NT2/D1 (cell line): ENCODE measurements around the gene EXOC3L4.

Experiments used
- SUZ12 ChIP-seq: IDR thresholded peaks from 2 replicates; pipeline ENCODE4 v1.6.1; 2011; ENCODE audit not compliant: insufficient read length, insufficient read depth; ENCODE audit errors: extremely low read depth
- YY1 ChIP-seq: IDR thresholded peaks from 2 replicates; pipeline ENCODE4 v1.6.1; 2011; ENCODE audit not compliant: insufficient read length, insufficient read depth
- ZNF274 ChIP-seq: IDR thresholded peaks from 2 replicates; pipeline ENCODE4 v1.6.1; 2011; ENCODE audit warnings: mild to moderate bottlenecking, low read depth, low read length

- no peak for TF ChIP-seq YY1
- TF ChIP-seq ZNF274 = no peak
- TF ChIP-seq SUZ12 = no peak
These were observed 16.8 kb downstream of the EXOC3L4 start for GRCh38 chr14:103111232-103111868.
